ENCODE measurements around the gene BTN2A1.

BTN2A1 gene

GRCh38 chr6:26457806-26458688 is at the start of gene BTN2A1:
BTN2A1 (plus strand) TSS chr6:26457955; CDS start chr6:26458637, 682 bp downstream.
- H3K79me2 ChIP-seq (ENCODE audit: insufficient read depth, low read length) = no peaks in the 10 kb centered on the region
- H3K4me3 ChIP-seq (ENCODE audit: low read depth, low read length, poor library complexity, severe bottlenecking) = peak within 1 kb of the TSS; percentile 44
- H3K9me2 ChIP-seq (ENCODE audit: low read depth, low read length) = no peaks in the 10 kb centered on the region
- no peaks in the 10 kb centered on the region for H3K36me3 ChIP-seq (ENCODE audit: insufficient read depth, low read length)
- no peak for TF ChIP-seq CTCF (IDR thresholded peaks at IDR 0.05; ENCODE audit: low read length)
- TF ChIP-seq EZH2 (IDR thresholded peaks at IDR 0.05; ENCODE audit: borderline replicate concordance, low read length) = no peak
- H3K27me3 ChIP-seq (ENCODE audit: insufficient read depth, low read length) = no peaks in the 10 kb centered on the region
- no peaks in the 10 kb centered on the region for H3F3A ChIP-seq (ENCODE audit: insufficient read depth, low read length)
- no peak within 1 kb of the TSS for H3K27ac ChIP-seq (ENCODE audit: low read depth, low read length, poor library complexity, severe bottlenecking)
- H2AFZ ChIP-seq (ENCODE audit: low read length) = no peak within 1 kb of the TSS
- H3K9ac ChIP-seq (ENCODE audit: low read length) = peak within 1 kb of the TSS; percentile 3; the same call in 1 of the 2 replicates
- H3K4me1 ChIP-seq (ENCODE audit: insufficient read depth, low read length, severe bottlenecking) = peaks cover 10% of the 10 kb centered on the region
- H3K9me3 ChIP-seq (ENCODE audit: low read length) = no peaks in the 10 kb centered on the region
- H3K4me2 ChIP-seq (ENCODE audit: low read length) = peak within 1 kb of the TSS; percentile 55
- no peaks in the 10 kb centered on the region for H4K20me1 ChIP-seq (ENCODE audit: insufficient read depth, low read length)

DNA sequence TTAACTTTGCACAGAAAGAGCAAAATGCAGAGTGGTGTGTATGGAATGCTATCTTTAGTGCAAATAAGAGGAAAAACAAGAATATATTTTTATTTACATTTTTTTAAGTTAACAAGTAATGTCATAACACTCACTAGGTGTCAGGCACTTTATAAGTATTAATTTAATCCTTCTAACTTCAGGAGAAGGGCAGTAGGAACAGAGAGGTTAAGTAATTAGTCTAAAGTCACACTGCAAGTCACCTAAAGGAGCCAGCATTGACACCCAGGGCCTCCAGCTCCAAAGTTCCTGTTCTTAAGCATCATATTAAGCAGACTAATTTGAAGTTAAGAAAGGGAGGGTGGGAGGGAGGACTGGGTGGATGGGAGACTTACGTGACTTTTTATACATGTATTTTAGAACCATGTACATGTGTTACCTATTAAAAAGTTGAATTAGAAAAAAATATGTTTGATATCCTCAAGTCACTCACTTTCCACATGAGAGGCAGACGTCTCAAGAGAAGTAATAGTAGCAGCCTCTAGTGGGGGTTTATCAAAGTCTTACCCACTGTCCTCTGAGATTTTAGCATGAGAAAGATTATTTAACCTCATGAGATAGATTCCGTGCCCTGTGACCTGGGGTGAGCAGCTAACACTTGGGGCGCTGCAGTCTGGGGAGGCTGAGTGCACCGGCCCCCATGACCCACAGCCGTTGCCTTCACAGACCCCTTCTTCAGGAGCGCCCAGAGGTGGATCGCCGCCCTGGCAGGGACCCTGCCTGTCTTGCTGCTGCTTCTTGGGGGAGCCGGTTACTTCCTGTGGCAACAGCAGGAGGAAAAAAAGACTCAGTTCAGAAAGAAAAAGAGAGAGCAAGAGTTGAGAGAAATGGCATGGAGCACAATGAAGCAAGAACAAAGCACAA is 48.7 kb upstream of the BTN2A1 start:
- Histone ChIP-seq H3K9me2 (ENCODE audit: low read depth, low read length) (no peaks in the 10 kb centered on the region), H3K27me3 (ENCODE audit: insufficient read depth, low read length) (peaks cover 4% of the 10 kb centered on the region; the same call in 1 of the 2 replicates), H4K20me1 (ENCODE audit: insufficient read depth, low read length) (no peaks in the 10 kb centered on the region), H3K79me2 (ENCODE audit: insufficient read depth, low read length) (no peaks in the 10 kb centered on the region), H2AFZ (ENCODE audit: low read length) (no peak overlapping the region), H3F3A (ENCODE audit: insufficient read depth, low read length) (no peaks in the 10 kb centered on the region), H3K9ac (ENCODE audit: low read length) (no peak overlapping the region), H3K36me3 (ENCODE audit: insufficient read depth, low read length) (no peaks in the 10 kb centered on the region), H3K4me2 (ENCODE audit: low read length) (no peak overlapping the region), H3K27ac (ENCODE audit: low read depth, low read length, poor library complexity, severe bottlenecking) (no peak overlapping the region), H3K4me1 (ENCODE audit: insufficient read depth, low read length, severe bottlenecking) (no peaks in the 10 kb centered on the region), H3K9me3 (ENCODE audit: low read length) (no peaks in the 10 kb centered on the region), H3K4me3 (ENCODE audit: low read depth, low read length, poor library complexity, severe bottlenecking) (no peak overlapping the region)
- TF ChIP-seq EZH2 (IDR thresholded peaks at IDR 0.05; ENCODE audit: borderline replicate concordance, low read length) (no peak), CTCF (IDR thresholded peaks at IDR 0.05; ENCODE audit: low read length) (peak; percentile 17)

- no peaks in the 10 kb centered on the region for H4K20me1 ChIP-seq (ENCODE audit: insufficient read depth, low read length)
- H3K27me3 ChIP-seq (ENCODE audit: insufficient read depth, low read length) = peaks cover 11% of the 10 kb centered on the region; the same call in 1 of the 2 replicates
- no peak overlapping the region for H3K27ac ChIP-seq (ENCODE audit: low read depth, low read length, poor library complexity, severe bottlenecking)
- no peaks in the 10 kb centered on the region for H3F3A ChIP-seq (ENCODE audit: insufficient read depth, low read length)
- H3K4me3 ChIP-seq (ENCODE audit: low read depth, low read length, poor library complexity, severe bottlenecking) = no peak overlapping the region
- no peaks in the 10 kb centered on the region for H3K9me2 ChIP-seq (ENCODE audit: low read depth, low read length)
- H3K9ac ChIP-seq (ENCODE audit: low read length) = no peak overlapping the region
- H3K4me1 ChIP-seq (ENCODE audit: insufficient read depth, low read length, severe bottlenecking) = no peaks in the 10 kb centered on the region
- no peaks in the 10 kb centered on the region for H3K9me3 ChIP-seq (ENCODE audit: low read length)
- no peaks in the 10 kb centered on the region for H3K36me3 ChIP-seq (ENCODE audit: insufficient read depth, low read length)
- TF ChIP-seq EZH2 (IDR thresholded peaks at IDR 0.05; ENCODE audit: borderline replicate concordance, low read length) (no peak), CTCF (IDR thresholded peaks at IDR 0.05; ENCODE audit: low read length) (no peak)
- no peaks in the 10 kb centered on the region for H3K79me2 ChIP-seq (ENCODE audit: insufficient read depth, low read length)
- H3K4me2 ChIP-seq (ENCODE audit: low read length) = no peak overlapping the region
- H2AFZ ChIP-seq (ENCODE audit: low read length) = no peak overlapping the region
These were observed 46.0 kb upstream of the BTN2A1 start for GRCh38 chr6:26411751-26412150.

Data from OCI-LY1 (cell line).